K562 (cell line): Measurements from ENCODE around the gene EXOC4. TPM values are rescaled to one million over a fixed set of nuclear protein-coding genes. Genes with fewer than 3 reads are reported as not detected.

Experiments
- BRF1 ChIP-seq: IDR thresholded peaks from 3 replicates; pipeline ENCODE4 v1.6.1; 2011; ENCODE audit warnings: borderline replicate concordance, mild to moderate bottlenecking; ENCODE audit not compliant: insufficient read length; ENCODE audit errors: extremely low read depth
- CBX3 ChIP-seq, 2 experiments: IDR thresholded peaks; 1 replicate in 1 of 2; 2 replicates in 1 of 2; pipeline ENCODE4 v1.6.1; 2012; ENCODE audit warnings: inconsistent platforms in 2 of 2, low read length in 2 of 2, borderline replicate concordance in 1 of 2, control low read depth in 1 of 2
- CTCFL ChIP-seq: IDR thresholded peaks from 2 replicates; pipeline ENCODE4 v1.6.1; 2011; ENCODE audit warnings: borderline replicate concordance, low read depth, mild to moderate bottlenecking, moderate library complexity, low read length; ENCODE audit not compliant: insufficient read depth, poor library complexity, severe bottlenecking
- ZNF224 ChIP-seq: sonication (generic); formaldehyde crosslinking; IDR thresholded peaks from 2 replicates; pipeline ENCODE4 v1.8.0; 2022; ENCODE audit warnings: mild to moderate bottlenecking, missing genetic modification reagents
- ZNF407 ChIP-seq: fragments of 450-650 bp; IDR thresholded peaks from 2 replicates; pipeline ENCODE4 v1.6.1; 2016; ENCODE audit warnings: low read depth
- polyA plus RNA-seq, 8 experiments: library from polyadenylated mRNA; depleted of rRNA in 4 of 8; stranded (reverse) in 5 of 8; unstranded in 3 of 8; fragments of >200 nt; fragmentation: Nextera tagmentation in 2 of 8; fragmentation: Illumina TruSeq in 1 of 8; extraction: Ambion mirVana in 2 of 8; extraction: Trizol in 1 of 8; gene quantifications; 2 replicates each; pipeline versions ENCODE4 v1.2.1 to v1.2.3, GENCODE V29; 2011 to 2014; ENCODE audit warnings: inconsistent platforms in 1 of 8, missing spikeins in 1 of 8
- total RNA-seq, 7 experiments: library from RNA; depleted of rRNA in 6 of 7; stranded (reverse); fragments of >200 nt in 6 of 7; fragmentation: Illumina TruSeq in 2 of 7; extraction: Trizol in 2 of 7; gene quantifications; 2 replicates each; pipeline versions ENCODE4 v1.2.1 to v1.2.3, GENCODE V29; 2011 to 2021; ENCODE audit warnings: low replicate concordance in 1 of 7

EXOC4 gene
- total and polyA plus RNA-seq, 9 of the 15 experiments (the other 6 are each of a cell fraction or from before 2014, with no cell fraction given) = 18.5 to 73.1 (median 46.6) TPM

GRCh38 chr7:133293384-133294160, 40.7 kb downstream of the EXOC4 start (continued):
- TF ChIP-seq ZNF407 (no peak), BRF1 (no peak), ZNF224 (CRISPR knock-in tag) (no peak), CTCFL (no peak), CBX3 (IDR thresholded peaks at IDR 0.05; ENCODE audit: borderline replicate concordance in 1 of 2, low read length in 2 of 2) (no peak)
